WTC11 (cell line): ENCODE results near the gene PROB1. TPM values are rescaled to one million over a fixed set of nuclear protein-coding genes. Genes with fewer than 3 reads are reported as not detected.

ENCODE experiments used
- ATAC-seq: fragments of 200-7000 bp; cut with Tn5 transposase; 2 replicates; pipeline ENCODE4 v1.10.0; 2021; ENCODE audit warnings: mild to moderate bottlenecking, moderate library complexity
- CTCF ChIA-PET: fragments of 300-600 bp; sonication (Branson Sonifier 250); formaldehyde crosslinking; loops from one replicate; lab custom pipeline; 2021; ENCODE audit warnings: antibody characterized with exemption; lab: Charles Lee
- POLR2A ChIA-PET: fragments of 350-600 bp; sonication (Branson Sonifier 250); formaldehyde crosslinking; loops from one replicate; lab custom pipeline; 2021; ENCODE audit warnings: antibody characterized with exemption; lab: Charles Lee
- DNase-seq: peaks from one replicate; pipeline ENCODE4 v3.0.0; 2021; ENCODE audit warnings: low spot score
- H3K27ac Mint-ChIP-seq: 2 replicates; pipeline ENCODE4 v1.8.0; 2021; ENCODE audit warnings: mixed read lengths
- H3K27me3 Mint-ChIP-seq: 2 replicates; pipeline ENCODE4 v1.8.0; 2021; ENCODE audit warnings: low read depth, mild to moderate bottlenecking, moderate library complexity, mixed read lengths
- H3K36me3 Mint-ChIP-seq: 2 replicates; pipeline ENCODE4 v1.8.0; 2021; ENCODE audit warnings: mixed read lengths
- H3K4me1 Mint-ChIP-seq: 2 replicates; pipeline ENCODE4 v1.8.0; 2022; ENCODE audit warnings: mixed read lengths
- H3K4me3 Mint-ChIP-seq: 2 replicates; pipeline ENCODE4 v1.8.0; 2021; ENCODE audit warnings: mild to moderate bottlenecking, moderate library complexity, mixed read lengths
- H3K9me3 Mint-ChIP-seq: 2 replicates; pipeline ENCODE4 v1.8.0; 2021; ENCODE audit warnings: mixed read lengths
- ATF1 ChIP-seq: sonication (generic); formaldehyde crosslinking; IDR thresholded peaks from 2 replicates; pipeline ENCODE4 v1.8.1; 2023; ENCODE audit warnings: mild to moderate bottlenecking, moderate library complexity, missing genetic modification reagents
- MLX ChIP-seq: sonication (generic); formaldehyde crosslinking; IDR thresholded peaks from 2 replicates; pipeline ENCODE4 v1.8.1; 2023; ENCODE audit warnings: mild to moderate bottlenecking, missing genetic modification reagents, moderate library complexity
- MYBL2 ChIP-seq: sonication (generic); formaldehyde crosslinking; IDR thresholded peaks from 2 replicates; pipeline ENCODE4 v1.8.1; 2023; ENCODE audit warnings: mild to moderate bottlenecking, moderate library complexity, missing genetic modification reagents
- OVOL2 ChIP-seq: fragments of 250-450 bp; sonication (Bioruptor Pico); IDR thresholded peaks from 2 replicates; pipeline ENCODE4 v1.9.0; 2021; ENCODE audit warnings: mild to moderate bottlenecking, borderline replicate concordance
- RORB ChIP-seq: fragments of 250-450 bp; sonication (Bioruptor Pico); IDR thresholded peaks from 2 replicates; pipeline ENCODE4 v1.9.0; 2021; ENCODE audit warnings: mild to moderate bottlenecking
- TEAD4 ChIP-seq: sonication (generic); formaldehyde crosslinking; IDR thresholded peaks from 2 replicates; pipeline ENCODE4 v1.8.0; 2022; ENCODE audit warnings: mild to moderate bottlenecking, missing genetic modification reagents
- TP53 ChIP-seq: sonication (generic); formaldehyde crosslinking; IDR thresholded peaks from 2 replicates; pipeline ENCODE4 v1.8.1; 2023; ENCODE audit warnings: mild to moderate bottlenecking, missing genetic modification reagents
- ZNF219 ChIP-seq: sonication (generic); formaldehyde crosslinking; IDR thresholded peaks from 2 replicates; pipeline ENCODE4 v1.8.0; 2023; ENCODE audit warnings: missing genetic modification reagents, mild to moderate bottlenecking, borderline replicate concordance
- ZNF317 ChIP-seq: sonication (generic); formaldehyde crosslinking; IDR thresholded peaks from 2 replicates; pipeline ENCODE4 v1.8.1; 2023; ENCODE audit warnings: low read depth, mild to moderate bottlenecking, moderate library complexity, missing genetic modification reagents, borderline replicate concordance
- total RNA-seq: library from RNA; stranded (reverse); gene quantifications from 3 replicates; pipeline ENCODE4 v1.2.3, GENCODE V29; 2021
- TF ChIP-seq, protein P1 (sequence below): sonication (generic); formaldehyde crosslinking; IDR thresholded peaks from 2 replicates; pipeline ENCODE4 v1.8.0; 2022; ENCODE audit warnings: mild to moderate bottlenecking, missing genetic modification reagents
- TF ChIP-seq, protein P2 (sequence below): sonication (generic); formaldehyde crosslinking; IDR thresholded peaks from 2 replicates; pipeline ENCODE4 v1.8.0; 2022; ENCODE audit warnings: missing genetic modification reagents
- TF ChIP-seq, protein P3 (sequence below): sonication (generic); formaldehyde crosslinking; IDR thresholded peaks from 2 replicates; pipeline ENCODE4 v1.8.0; 2023; ENCODE audit warnings: missing genetic modification reagents, mild to moderate bottlenecking, borderline replicate concordance
- TF ChIP-seq, protein P4 (sequence below): sonication (generic); formaldehyde crosslinking; IDR thresholded peaks from 2 replicates; pipeline ENCODE4 v1.8.0; 2023; ENCODE audit warnings: mild to moderate bottlenecking, missing genetic modification reagents

PROB1 gene
- total RNA-seq, 1 experiment from 2014 or later: 2.5 TPM

DNA sequence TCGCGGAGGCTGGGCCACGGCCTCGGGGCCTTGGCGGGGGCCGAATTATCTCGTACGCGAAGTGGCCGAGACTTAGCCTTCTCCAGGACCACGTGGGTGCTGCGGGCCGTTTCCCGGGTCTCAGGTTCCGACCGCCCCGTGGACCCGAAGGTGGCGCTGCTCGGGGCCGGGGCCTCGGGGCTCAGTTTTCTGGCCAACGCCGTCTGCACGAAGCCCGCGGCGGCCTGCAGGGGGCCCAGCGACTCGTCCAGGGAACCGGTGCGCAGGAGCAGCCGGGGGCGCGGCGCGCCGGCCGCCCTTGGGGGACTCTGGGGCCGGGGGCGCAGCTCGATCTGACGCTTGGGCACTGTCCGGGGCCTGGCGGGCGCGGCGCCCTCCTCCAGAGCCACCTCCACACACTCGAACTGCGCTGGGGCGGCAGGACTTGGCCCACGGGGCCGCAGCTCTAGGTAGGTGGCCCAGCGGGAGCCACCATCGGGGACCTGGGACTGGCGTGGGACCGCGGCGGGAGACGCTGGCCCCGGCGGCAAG lies 716 bp downstream of the PROB1 start (continued):
- 0 out of 2 replicates have a peak, but pooled peaks have one; percentile 30 for TF ChIP-seq TEAD4 (CRISPR knock-in tag)
- TF ChIP-seq, protein P1, sequence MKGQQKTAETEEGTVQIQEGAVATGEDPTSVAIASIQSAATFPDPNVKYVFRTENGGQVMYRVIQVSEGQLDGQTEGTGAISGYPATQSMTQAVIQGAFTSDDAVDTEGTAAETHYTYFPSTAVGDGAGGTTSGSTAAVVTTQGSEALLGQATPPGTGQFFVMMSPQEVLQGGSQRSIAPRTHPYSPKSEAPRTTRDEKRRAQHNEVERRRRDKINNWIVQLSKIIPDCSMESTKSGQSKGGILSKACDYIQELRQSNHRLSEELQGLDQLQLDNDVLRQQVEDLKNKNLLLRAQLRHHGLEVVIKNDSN (CRISPR knock-in tag): peak; percentile 64

GRCh38 chr5:139393497-139394122 lies 1.3 kb downstream of the PROB1 start:
- DNase-seq: peak; percentile 52
- ATAC-seq: no peak; the same call in 1 of the 2 replicates
- POLR2A ChIA-PET: no interaction called here
- no peak overlapping the region for H3K27ac Mint-ChIP-seq
- no peak for TF ChIP-seq ZNF317 (CRISPR knock-in tag)
- TF ChIP-seq, protein P2, sequence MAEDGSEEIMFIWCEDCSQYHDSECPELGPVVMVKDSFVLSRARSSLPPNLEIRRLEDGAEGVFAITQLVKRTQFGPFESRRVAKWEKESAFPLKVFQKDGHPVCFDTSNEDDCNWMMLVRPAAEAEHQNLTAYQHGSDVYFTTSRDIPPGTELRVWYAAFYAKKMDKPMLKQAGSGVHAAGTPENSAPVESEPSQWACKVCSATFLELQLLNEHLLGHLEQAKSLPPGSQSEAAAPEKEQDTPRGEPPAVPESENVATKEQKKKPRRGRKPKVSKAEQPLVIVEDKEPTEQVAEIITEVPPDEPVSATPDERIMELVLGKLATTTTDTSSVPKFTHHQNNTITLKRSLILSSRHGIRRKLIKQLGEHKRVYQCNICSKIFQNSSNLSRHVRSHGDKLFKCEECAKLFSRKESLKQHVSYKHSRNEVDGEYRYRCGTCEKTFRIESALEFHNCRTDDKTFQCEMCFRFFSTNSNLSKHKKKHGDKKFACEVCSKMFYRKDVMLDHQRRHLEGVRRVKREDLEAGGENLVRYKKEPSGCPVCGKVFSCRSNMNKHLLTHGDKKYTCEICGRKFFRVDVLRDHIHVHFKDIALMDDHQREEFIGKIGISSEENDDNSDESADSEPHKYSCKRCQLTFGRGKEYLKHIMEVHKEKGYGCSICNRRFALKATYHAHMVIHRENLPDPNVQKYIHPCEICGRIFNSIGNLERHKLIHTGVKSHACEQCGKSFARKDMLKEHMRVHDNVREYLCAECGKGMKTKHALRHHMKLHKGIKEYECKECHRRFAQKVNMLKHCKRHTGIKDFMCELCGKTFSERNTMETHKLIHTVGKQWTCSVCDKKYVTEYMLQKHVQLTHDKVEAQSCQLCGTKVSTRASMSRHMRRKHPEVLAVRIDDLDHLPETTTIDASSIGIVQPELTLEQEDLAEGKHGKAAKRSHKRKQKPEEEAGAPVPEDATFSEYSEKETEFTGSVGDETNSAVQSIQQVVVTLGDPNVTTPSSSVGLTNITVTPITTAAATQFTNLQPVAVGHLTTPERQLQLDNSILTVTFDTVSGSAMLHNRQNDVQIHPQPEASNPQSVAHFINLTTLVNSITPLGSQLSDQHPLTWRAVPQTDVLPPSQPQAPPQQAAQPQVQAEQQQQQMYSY (CRISPR knock-in tag): peak; percentile 75
- CTCF ChIA-PET: interaction anchor here (1.3 to 5.6 kb wide), 6 partner anchors 9 to 120 kb away, joined by 4 to 31 read pairs (median 4); partner anchors contain the start of genes PAIP2 and SPATA24
- peak overlapping the region; percentile 87 for H3K4me3 Mint-ChIP-seq
- peaks cover 36% of the 10 kb centered on the region for H3K4me1 Mint-ChIP-seq
- H3K36me3 Mint-ChIP-seq: peaks cover 7% of the 10 kb centered on the region; the same call in 1 of the 2 replicates
- H3K27me3 Mint-ChIP-seq: peaks cover 39% of the 10 kb centered on the region
- H3K9me3 Mint-ChIP-seq: no peaks in the 10 kb centered on the region

- peak overlapping the region; percentile 87 for H3K4me3 Mint-ChIP-seq
- peak; percentile 88 for DNase-seq
- POLR2A ChIA-PET: interaction anchor here (1.0 kb wide), 1 partner anchor 51 kb away, joined by 3 read pairs; no protein-coding TSS in a partner anchor
- peaks cover 43% of the 10 kb centered on the region for H3K4me1 Mint-ChIP-seq
- CTCF ChIA-PET: interaction anchor here (0.5 to 5.6 kb wide), 10 partner anchors 10 to 121 kb away, joined by 3 to 31 read pairs (median 4); partner anchors contain the start of genes PAIP2 and SPATA24
- no peaks in the 10 kb centered on the region for H3K9me3 Mint-ChIP-seq
- H3K36me3 Mint-ChIP-seq: peaks cover 5% of the 10 kb centered on the region; the same call in 1 of the 2 replicates
- no peak overlapping the region for H3K27ac Mint-ChIP-seq
- H3K27me3 Mint-ChIP-seq: peaks cover 39% of the 10 kb centered on the region
- ATAC-seq: peak; percentile 67
- no peak for TF ChIP-seq ZNF219 (CRISPR knock-in tag)
- TF ChIP-seq, protein P1 (CRISPR knock-in tag): no peak
- TF ChIP-seq MYBL2 (CRISPR knock-in tag): no peak
- TF ChIP-seq TP53 (CRISPR knock-in tag): peak; percentile 67; the same call in 1 of the 2 replicates
- TF ChIP-seq ATF1 (CRISPR knock-in tag): peak; percentile 29; the same call in 1 of the 2 replicates
- TF ChIP-seq RORB (CRISPR knock-in tag): no peak
- TF ChIP-seq, protein P3, sequence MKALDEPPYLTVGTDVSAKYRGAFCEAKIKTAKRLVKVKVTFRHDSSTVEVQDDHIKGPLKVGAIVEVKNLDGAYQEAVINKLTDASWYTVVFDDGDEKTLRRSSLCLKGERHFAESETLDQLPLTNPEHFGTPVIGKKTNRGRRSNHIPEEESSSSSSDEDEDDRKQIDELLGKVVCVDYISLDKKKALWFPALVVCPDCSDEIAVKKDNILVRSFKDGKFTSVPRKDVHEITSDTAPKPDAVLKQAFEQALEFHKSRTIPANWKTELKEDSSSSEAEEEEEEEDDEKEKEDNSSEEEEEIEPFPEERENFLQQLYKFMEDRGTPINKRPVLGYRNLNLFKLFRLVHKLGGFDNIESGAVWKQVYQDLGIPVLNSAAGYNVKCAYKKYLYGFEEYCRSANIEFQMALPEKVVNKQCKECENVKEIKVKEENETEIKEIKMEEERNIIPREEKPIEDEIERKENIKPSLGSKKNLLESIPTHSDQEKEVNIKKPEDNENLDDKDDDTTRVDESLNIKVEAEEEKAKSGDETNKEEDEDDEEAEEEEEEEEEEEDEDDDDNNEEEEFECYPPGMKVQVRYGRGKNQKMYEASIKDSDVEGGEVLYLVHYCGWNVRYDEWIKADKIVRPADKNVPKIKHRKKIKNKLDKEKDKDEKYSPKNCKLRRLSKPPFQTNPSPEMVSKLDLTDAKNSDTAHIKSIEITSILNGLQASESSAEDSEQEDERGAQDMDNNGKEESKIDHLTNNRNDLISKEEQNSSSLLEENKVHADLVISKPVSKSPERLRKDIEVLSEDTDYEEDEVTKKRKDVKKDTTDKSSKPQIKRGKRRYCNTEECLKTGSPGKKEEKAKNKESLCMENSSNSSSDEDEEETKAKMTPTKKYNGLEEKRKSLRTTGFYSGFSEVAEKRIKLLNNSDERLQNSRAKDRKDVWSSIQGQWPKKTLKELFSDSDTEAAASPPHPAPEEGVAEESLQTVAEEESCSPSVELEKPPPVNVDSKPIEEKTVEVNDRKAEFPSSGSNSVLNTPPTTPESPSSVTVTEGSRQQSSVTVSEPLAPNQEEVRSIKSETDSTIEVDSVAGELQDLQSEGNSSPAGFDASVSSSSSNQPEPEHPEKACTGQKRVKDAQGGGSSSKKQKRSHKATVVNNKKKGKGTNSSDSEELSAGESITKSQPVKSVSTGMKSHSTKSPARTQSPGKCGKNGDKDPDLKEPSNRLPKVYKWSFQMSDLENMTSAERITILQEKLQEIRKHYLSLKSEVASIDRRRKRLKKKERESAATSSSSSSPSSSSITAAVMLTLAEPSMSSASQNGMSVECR (CRISPR knock-in tag): peak; percentile 54; the same call in 1 of the 2 replicates
- TF ChIP-seq OVOL2 (CRISPR knock-in tag): no peak
- TF ChIP-seq, protein P4, sequence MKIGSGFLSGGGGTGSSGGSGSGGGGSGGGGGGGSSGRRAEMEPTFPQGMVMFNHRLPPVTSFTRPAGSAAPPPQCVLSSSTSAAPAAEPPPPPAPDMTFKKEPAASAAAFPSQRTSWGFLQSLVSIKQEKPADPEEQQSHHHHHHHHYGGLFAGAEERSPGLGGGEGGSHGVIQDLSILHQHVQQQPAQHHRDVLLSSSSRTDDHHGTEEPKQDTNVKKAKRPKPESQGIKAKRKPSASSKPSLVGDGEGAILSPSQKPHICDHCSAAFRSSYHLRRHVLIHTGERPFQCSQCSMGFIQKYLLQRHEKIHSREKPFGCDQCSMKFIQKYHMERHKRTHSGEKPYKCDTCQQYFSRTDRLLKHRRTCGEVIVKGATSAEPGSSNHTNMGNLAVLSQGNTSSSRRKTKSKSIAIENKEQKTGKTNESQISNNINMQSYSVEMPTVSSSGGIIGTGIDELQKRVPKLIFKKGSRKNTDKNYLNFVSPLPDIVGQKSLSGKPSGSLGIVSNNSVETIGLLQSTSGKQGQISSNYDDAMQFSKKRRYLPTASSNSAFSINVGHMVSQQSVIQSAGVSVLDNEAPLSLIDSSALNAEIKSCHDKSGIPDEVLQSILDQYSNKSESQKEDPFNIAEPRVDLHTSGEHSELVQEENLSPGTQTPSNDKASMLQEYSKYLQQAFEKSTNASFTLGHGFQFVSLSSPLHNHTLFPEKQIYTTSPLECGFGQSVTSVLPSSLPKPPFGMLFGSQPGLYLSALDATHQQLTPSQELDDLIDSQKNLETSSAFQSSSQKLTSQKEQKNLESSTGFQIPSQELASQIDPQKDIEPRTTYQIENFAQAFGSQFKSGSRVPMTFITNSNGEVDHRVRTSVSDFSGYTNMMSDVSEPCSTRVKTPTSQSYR (CRISPR knock-in tag): 0 out of 2 replicates have a peak, but pooled peaks have one; percentile 19
- TF ChIP-seq MLX (CRISPR knock-in tag): no peak
Measured at GRCh38 chr5:139392678-139393496, 2.0 kb downstream of the PROB1 start.
